C1 segment of cervical spinal cord (tissue), 14 donors: ENCODE data around the gene LCP1.
A peak's percentile ranks its signal among the peaks of the same experiment; 100 is the strongest.

Source experiments
- DNase-seq, 14 donors: peaks; one replicate each; lab custom pipeline; 2025; lab: John Stamatoyannopoulos, UW

LCP1 gene

DNA sequence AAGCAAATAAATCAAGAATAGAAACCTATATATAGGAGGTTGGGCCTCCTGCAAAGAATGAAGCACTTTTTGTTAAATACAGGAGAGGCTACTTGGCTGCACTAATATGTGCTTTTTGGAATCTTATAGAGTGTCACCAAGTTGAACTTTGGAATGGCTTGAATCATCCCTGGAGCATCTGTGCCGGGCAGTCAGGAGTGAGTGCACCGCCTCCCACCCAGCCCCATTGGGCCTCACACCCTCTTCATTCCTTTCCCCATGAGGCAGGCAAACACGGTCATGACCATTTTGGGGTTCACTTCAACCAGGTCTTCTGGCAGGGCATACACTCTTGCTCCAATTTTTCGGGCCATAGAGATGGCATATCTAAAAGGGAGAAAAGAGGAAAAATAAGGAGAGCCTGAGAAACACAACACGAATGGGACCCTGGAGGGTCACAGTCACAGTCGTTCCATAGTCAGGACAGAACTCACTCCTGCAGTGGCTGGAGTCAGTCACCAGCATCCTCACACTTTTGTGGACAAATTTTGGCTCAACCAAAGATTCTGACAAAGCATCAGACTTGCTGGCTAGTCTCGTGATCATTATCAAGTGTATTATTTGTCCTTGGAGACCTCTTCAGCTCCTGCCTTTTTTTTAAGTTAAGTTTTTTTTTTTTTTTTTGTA is 54.5 kb downstream of the LCP1 start:
- DNase-seq = no peak

DNA sequence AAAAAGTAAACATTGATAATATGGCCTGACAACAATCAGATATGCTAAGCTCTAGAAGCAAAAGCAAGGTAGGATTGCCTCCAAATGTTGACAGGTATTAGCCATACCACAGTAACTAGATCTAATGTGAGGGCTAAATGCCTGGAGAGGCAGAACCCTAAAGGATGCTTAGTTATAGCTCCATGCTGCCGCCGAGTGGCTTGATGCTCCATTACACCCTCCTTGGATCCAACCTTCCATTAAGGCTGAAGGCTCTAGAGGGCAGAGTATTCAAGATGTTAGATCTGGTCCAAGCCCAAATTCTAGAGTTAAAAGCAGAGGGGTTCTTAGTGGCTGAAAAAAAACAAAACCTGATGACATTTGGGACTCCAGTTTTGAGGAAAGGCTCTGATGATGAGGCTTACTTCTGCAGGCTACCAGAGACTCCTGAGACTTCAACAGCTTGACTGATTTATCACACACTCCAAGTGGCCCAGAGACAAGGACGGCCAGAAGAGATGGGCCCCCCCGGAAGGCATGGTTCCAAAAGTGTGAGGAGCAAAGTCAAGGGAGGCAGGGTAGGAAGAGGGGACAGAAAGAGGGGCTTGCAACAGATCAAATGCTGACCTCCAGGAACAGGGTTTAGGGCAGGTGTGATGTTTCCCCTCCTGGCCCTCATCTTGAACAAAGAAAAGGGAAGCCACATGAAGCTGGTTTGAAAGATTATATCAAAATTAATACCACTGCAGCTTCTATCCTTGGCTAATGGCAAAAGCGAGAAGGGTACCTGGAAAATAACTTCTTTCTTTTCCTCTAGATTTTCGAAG is 55.2 kb downstream of the LCP1 start:
- peak in 11 of 14 donors; percentile 14 to 64 (median 49) for DNase-seq

DNA sequence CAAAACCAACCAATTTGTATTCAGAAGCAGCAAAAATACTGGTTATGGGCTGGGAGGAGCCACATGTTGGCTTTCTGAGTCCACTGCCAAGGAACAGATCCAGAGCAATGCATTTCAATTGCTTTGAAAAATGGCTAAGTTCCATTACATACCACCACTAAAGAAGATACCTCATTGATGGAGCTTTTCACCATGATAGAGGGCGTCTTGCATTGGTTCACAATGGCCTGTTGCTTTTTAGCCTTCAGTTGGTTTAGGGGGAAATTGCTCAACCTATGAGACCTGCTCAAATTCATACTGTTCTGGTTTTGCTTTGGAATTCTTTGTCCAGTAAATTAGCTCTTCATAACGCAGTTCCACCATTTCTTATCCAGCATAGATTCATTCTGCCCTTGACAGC is 55.9 kb downstream of the LCP1 start:
- no peak for DNase-seq

DNA sequence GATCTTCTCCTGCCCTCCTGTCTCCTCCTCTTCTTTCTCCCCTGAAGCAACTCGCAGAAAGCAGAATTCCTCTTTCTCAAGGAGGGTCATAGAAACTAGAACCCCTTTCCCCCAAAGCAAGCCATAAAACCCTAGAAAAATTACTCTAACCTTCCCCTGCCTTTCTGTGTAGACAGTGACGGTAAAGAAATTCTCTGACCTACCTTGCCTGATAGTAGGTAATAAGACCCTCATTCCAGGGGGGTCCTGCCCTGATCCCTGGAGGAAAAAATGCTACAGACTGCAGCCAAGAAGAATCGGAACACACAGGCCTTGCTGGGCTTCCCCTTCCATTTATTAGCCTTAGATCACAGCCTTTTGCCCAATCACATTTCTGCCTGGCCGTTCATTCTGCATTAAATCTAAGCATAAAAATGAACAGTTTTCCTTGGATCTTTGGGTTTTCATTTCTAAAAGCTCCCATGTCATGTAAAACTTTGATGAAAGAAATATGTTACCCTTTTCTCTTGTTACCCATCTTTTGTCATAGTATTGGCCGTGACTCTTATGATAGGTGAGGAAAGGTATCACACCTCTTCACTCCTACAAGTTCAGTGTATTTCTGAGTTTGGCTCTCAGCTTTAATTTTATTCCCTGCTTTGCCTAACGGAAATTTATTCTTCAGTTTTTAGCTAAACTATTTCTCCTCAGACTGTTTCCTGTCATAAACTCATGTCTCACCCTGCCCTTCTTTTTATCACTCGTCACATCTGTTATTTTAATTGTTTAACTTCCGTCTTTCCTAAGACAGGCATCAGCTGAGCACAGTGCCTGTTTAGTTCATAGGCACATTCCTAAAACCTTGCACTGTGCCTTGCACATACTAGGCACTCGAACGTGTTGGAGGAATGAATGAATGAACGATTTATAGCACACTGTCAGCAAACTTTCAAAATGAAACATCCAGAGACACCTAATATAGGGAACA is 56.7 kb downstream of the LCP1 start:
- DNase-seq = no peak

DNA sequence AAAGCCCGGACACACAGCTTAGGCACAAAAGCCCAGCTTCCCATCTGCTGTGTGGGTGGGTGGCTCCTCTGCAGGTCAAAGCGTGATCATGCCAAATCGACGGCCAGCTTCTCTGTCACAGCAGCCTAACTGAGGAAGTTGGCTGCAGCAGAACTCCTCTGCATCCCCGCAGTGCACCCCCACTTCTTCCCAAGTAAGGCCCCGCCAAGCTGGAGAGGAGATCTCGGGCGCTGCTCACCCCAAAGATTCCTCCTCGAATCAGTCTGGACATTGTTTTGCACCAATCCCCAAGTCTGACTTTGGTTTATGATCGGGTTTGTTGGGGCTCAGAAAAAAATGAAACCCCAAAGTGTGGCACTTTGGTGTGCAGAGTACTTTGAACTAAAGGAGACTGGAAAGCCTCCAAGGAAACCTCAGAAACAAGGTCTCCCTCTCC is 57.4 kb downstream of the LCP1 start:
- DNase-seq = peak in 1 of 14 donors; percentile 25

DNA sequence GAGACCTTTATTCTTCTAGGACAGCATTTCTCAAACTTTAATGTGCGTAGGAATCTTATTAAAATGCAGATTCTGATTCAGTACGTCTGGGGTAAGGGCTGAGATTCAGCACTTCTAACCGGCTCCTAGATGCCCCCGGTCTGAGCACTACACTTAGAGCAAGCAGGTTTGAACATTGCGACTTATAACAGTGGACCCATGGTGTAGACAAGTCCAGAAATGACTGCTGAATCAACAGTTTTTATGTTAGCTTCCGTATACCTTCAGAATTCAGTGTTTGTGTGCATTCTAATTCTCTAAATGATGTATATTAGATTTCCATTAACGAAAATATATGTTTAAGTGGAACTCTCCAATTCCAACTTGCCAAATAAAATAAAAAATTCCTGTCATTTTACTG is 59.7 kb downstream of the LCP1 start:
- DNase-seq = no peak

DNA sequence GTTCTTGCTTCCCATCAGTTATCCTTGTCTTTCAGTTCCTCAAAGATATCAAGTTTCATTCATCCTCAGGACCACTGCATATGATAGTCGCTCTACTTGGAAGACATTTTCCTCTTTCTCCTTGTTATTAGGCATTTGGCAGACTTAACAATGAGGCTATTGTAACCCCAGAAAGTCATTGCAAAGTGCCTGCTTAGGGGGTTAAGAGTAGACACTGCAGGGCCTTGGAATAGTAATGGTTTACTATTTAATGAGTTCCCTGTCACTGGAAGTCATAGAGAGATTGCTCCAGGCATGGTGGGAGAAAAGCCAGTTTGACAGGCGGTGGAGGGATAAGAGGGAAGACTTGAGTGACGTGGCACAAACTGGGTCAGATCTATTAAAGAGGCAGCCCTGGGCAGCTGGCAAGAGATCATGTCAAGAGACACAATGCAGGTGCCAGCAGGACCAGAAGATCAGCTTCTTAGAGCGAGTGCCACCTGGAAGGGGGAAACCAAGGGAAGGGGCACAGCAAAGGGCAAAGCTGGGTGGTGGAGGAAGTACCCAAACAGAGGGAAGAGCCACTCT is 60.3 kb downstream of the LCP1 start:
- peak in 1 of 14 donors; percentile 35 for DNase-seq

DNA sequence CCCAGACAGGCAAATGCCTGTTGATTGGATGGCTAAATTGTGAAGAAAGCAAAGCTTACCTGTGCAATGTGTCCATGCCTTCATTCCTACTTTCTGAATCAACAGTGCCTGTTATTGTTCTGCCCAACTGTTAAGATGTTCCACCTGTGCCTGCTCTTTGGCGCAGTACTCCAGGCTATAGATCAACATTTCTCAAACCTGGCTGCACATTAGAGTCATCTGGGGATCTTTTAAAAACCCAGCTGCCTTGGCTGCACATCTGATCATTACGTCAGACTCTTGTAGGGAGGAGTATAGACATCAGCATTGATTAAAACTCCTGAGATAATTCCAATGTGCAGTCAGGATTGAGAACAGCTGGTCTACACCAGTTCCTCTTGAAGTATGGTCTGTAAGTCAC is 60.9 kb downstream of the LCP1 start:
- no peak for DNase-seq

DNA sequence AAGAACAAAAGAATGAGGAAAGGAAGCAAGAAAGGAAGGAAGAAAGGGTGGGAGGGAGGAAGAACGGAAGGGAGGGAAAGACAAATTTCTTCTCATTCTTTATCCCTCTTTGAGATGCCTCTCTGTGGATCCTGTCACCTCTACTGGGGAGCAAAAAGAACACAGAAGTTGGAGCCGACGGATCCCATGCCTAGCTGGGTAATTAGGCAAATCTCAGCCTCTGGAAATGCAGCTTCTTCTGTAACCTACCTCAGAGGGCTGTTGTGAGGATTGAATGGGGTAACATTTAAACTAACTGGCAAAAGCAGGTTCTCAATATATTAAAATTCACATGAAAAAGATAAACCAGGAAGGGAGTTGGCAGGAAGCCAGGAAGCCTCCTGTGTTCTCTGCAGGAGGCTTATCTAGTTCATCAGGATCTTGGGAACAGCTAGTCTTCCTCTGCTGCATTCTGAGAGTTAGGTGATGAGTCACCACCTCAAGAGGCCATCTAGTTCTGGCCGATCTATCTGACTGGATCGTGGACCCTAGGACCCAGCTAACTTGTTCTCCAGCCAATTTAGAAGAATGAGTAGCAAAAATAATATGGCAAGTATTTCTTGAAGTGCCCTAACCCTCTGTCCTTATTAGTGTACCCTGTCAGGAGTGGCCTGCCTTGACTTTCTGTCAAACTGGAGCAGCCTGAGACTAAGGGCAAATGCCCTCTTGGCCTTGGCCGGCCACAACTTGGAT is 61.9 kb downstream of the LCP1 start:
- no peak for DNase-seq

DNA sequence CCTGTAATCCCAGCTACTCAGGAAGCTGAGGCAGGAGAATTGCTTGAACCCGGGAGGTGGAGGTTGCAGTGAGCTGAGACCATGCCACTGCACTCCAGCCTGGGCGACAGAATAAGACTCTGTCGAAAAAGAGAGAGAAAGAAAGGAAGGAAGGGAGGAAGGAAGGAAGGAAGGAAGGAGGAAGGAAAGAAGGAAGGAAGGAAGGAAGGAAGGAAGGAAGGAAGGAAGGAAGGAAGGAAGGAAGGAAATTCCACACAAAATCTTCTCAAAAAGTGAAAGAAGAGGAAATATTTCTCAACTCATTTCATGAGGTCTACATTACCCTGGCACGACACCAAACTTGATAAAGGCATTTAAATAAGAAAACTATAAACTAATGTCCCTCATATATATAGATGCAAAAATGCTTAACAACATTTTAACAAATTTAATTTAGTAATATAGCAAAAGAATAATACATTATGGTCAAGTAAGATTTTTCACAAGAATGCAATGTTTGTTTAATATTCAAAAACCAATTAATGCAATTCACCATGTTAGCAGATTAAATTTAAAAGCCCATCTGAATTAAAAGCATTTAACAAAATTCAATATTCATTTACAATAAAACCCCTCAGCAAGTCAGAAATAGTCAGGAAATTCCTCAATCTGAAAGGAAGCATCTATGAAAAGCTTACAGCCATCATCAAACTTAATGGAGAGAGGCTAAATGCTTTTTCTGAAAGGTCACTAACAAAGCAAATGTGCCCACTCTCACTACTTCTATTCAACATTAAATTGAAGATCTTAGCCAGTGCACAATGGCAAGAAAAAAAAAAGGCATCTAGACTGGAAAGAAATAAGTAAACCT is 65.1 kb downstream of the LCP1 start:
- no peak for DNase-seq

DNA sequence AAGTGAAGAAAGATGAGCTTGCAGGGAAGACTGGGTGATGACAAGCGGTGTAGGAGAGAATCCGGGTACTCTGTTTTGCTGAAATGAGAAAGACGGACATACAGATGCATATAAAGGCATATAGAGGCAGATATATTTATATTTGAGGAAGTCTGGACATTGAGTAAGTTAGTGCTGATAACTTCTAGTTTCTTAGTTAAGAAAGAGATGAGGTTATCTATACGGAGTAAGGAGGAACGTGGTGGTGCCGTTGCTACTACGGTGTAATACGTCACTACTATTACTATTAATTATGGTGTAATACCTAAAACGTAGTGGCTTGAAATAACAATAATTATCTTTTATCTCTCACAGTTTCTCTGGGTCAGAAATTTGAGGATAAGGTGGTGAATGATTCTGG is 67.4 kb downstream of the LCP1 start:
- no peak for DNase-seq

DNA sequence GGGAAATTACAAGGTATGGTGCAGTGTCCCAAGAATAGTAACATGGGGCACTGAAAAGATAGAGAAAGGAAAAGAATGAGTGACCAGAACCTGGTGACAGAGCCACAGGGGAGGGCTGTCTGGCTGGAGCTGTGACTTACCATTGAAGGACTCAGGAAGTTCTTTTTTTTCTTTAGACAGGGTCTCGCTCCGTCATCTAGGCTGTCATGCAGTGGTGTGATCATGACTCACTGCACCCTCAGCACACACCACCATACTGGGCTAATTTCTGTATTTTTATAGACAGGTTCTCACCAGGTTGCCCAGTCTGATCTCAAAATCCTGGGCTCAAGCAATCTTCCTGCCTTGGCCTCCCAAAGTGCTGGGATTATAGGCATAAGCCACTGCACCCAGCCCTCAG is 68.4 kb downstream of the LCP1 start:
- no peak for DNase-seq

DNA sequence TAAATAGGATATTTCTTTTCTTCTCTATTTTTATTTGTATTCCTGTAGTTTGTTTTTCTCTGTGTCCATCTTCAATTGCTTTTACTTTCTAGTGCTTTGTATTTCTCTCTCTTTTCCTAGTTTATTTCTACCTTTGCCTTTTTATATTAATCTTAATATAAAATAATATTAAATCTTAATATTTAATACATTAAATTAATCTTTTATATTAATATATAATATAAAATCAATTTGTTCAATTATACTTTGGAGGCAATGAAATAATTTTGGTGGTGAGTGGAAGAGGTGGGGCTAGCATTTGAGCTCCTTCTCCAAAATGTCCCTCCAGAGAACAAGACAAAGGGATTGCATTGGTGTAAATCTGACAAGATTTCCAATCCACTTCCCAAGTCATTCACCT is 70.8 kb downstream of the LCP1 start:
- DNase-seq = no peak

DNA sequence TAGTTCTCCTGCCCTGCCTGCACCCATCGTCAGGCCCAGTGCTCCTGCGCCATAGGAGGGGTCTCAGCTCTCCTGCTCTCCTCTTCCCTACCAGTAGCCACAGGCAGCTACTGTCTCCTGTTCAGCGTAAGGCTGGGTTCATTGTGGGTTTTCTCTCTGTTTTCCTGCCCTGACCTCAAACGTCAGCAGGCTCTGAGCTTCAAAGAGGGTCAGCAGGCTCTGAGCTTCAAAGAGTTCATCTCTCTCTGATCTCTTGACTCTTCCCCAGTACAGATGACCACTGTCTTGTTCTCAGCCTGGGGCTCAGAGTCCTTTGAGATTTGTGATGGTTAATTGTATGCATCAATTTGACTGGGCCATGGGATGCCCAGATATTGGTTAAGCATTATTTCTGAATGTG is 72.5 kb downstream of the LCP1 start:
- no peak for DNase-seq

DNA sequence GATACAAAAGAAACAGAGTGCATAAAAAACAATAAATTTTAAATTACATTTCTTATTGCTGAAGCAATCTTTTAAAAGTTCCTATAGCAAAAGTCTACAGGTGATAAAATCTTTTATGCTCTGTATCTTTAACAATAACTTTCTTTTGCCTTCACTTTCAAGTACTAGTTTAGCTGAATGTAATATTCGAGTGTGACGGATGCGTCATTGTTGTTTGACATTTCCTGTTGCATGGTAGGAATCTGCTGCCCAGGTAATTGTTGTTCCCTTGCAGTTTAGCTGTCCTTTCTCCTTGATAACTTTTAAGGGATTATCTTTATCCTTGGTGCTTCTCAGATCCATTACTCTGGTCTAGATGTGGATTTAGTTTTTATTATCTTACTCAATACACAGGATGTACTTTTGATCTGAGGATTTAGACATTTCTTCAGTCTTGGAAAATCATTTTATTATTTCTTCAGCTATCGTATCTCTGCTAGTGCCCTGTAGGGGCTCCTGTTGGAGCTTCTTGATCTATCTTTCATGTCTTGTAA is 75.1 kb downstream of the LCP1 start:
- DNase-seq = no peak

DNA sequence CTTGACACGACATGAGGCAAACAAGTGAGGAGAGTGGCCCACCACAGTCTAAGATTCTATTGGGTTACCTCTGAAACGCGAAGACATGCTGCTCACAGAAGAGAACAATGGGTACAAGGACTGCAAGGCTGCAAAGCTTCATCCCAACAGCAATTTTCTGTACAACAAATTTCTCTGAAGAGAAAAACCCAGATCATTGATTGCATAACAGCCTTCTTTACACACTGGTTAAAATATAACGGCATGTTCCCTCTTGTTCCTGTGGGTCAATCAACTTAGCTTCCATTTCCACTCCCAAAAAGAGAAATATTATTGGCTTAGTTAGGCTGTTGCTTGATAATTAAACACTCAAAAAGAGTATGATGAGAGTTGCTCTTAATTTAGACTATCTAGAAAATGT is 77.1 kb downstream of the LCP1 start, which contains the start of gene CPB2:
TSS of gene CPB2 (minus strand) at position 166 of the 400 bp plus-strand sequence. CDS start at position 142, 24 bp downstream.
- DNase-seq = no peak

DNA sequence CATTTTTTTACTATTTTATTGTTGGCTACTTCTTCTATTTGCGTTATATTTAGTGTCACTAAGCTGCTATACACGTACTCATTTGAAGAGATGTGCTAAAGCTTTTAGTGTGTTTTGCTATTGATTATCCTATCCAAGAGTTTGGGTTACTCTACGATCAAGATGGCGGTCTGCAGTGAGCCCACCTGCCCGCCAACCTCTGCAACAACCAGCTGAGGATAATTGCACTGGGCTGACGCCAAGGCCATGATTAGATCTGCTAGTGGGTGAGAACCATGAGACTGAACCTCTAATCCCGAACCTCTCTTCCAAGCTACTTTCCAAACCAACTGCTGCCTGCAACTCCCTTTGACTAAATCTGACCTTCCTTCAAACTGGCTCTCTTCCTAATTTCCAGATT is 78.9 kb downstream of the LCP1 start:
- no peak for DNase-seq

DNA sequence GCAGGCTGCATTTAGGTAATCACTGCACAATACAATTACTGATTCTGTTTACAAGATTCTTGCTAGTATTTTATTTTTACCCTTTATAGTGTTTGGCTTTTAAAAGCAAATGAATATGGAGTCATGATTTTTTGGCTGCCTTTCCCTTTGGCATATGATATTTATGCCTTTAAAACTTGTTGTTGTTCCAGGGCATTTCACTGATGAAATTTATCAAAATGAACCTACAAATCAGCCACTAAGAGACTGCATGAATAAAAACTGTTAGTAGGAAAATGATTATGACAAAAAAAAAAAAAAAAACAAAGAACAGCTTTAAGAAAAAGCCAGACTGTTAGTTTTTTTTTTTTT is 79.7 kb downstream of the LCP1 start:
- no peak for DNase-seq

DNA sequence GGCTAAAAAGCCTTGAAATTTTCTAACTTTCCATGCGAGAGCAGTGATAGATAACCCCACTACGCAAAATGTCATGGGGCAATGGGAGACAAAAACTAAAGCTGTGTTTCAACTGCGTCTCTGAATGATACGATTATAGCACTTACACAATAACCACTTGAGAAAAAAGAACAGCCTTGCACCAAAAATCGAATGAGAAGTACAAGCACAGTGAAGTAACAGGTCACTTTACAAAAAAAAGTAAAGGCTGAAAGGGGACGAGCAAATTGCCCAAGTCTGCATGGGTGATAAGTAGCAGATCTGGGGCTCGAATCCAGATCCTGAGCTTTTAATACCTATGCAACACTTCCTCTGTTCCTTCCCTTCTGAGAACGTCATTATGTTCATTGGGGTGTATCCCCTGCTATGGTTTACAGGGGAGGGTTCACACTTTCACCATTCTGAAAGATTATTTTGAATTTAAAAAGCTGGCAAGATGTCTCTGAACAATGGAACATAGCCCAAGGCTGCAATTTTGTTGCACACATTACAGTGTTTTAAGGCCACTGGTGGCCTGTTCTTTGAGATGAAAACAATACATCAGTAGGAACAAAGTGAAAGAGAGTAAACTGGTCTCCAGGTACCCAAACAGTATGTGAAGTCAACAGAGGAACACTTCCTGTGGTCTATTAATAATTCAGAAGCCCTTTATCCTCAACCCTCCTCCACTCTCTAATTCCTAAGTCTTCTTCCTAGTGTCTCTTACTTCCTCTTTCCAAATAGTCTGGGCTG is 80.3 kb downstream of the LCP1 start:
- peak in 1 of 14 donors; percentile 36 for DNase-seq
